GM21423 (cell line): ENCODE results near the gene KRTAP9-6.
"Not testable (repeated sequence)": the region's sequence is repeated elsewhere in the genome, so short reads cannot be mapped to it uniquely, and the experiment has no call there.

Experiments
- ATAC-seq: cut with Tn5 transposase; IDR thresholded peaks from one replicate; pipeline ENCODE4 v1.9.1; 2021; ENCODE audit warnings: mild to moderate bottlenecking, moderate library complexity; ENCODE audit not compliant: unreplicated experiment

The KRTAP9-6 gene

DNA sequence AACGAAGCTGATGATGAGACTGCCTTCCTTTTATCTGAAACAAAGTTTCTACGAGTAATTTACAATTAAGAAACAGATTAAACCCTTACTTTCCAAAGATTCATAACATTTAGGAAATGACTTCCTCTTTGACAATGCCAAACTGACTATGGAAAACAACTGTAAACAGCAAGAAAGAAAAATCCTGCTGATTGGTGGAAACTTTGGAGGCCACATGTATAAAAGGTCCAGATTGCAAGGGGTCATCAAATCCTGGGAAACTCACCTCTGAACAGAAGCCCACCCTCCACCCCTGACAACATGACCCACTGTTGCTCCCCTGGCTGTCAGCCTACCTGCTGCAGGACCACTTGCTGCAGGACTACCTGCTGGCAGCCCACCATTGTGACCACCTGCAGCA, at the start of gene KRTAP9-6:
KRTAP9-6 (plus strand) TSS at position 301 of the 400 bp plus-strand sequence; CDS start at position 301, 0 bp downstream.
- no peak for ATAC-seq

DNA sequence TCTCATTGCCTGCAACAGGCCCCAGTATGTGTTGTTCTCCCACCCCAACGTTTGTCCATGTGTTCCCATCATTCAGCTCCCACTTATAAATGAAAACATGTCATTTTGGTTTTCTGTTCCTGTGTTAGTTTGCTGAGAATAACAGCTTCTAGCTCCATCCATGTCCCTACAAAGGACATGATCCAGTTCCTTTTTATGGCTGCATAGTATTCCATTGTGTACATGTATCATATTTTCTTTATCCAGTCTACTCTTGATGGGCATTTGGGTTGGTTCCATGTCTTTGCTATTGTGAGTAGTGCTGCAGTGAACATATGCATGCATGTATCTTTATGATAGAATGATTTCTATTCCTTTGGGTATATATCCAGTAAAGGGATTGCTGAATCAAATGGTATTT, 49.5 kb upstream of the KRTAP9-6 start:
- ATAC-seq = no peak

DNA sequence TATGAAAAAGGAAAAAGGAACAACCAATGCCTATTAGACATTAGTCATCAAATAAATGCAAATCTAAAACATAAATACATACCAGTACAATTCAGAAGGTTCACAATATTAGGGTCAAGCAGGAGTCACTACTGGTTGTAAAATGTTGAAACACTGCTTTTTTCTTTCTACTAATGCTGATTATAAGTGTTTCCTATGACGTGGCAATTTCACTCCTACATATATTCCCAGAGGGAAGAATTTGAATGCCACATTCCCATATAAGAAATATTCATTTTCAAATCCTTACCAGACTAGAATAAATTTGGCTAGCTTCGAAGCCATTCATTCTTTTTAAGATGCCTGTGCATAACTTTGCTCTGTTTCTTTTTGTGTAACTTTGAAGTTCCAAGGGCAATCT, 41.4 kb upstream of the KRTAP9-6 start:
- ATAC-seq = no peak

GRCh38 chr17:41226051-41226450, 39.1 kb upstream of the KRTAP9-6 start:
- no peak for ATAC-seq

DNA sequence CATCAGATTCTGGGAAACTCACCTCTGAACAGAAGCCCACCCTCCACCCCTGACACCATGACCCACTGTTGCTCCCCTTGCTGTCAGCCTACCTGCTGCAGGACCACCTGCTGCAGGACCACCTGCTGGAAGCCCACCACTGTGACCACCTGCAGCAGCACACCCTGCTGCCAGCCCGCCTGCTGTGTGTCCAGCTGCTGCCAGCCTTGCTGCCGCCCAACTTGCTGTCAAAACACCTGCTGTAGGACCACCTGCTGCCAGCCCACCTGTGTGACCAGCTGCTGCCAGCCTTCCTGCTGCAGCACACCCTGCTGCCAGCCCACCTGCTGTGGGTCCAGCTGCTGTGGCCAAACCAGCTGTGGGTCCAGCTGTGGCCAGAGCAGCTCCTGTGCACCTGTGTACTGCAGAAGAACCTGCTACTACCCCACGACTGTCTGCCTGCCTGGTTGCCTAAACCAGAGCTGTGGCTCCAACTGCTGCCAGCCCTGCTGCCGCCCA, 38.5 kb upstream of the KRTAP9-6 start, which contains the start of gene KRTAP9-2:
KRTAP9-2 (plus strand) TSS at position 51 of the 498 bp plus-strand sequence; CDS start at position 58, 7 bp downstream.
- ATAC-seq = not testable (repeated sequence)

- ATAC-seq = no peak
These were observed 35.1 kb upstream of the KRTAP9-6 start for GRCh38 chr17:41230094-41230493.

DNA sequence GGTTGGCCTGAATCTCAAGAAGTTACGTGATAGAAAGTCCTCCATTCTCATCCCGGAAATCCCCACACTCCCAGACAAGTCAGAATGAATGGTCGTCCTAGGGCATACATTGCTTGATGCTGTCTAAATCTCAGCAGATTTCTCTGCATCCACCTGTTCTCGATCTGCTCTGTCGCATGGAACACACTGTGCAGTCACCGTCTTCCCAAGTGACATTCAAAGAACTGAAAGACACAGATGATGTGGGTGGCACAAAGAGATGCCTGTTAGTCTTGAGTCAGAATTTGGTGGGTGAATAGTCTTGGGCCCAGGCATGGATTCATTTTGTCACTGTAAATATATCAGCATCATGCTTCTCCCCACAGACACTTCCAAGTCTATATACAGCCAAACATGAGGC, 33.4 kb upstream of the KRTAP9-6 start:
- ATAC-seq = no peak

GRCh38 chr17:41232399-41233105, 32.6 kb upstream of the KRTAP9-6 start, which contains the start of gene KRTAP9-3:
Gene KRTAP9-3, plus strand, starts transcription at chr17:41232449. Its CDS starts 53 bp downstream, at chr17:41232502.
- not testable (repeated sequence) for ATAC-seq

GRCh38 chr17:41237116-41237515, 28.1 kb upstream of the KRTAP9-6 start:
- not testable (repeated sequence) for ATAC-seq

DNA sequence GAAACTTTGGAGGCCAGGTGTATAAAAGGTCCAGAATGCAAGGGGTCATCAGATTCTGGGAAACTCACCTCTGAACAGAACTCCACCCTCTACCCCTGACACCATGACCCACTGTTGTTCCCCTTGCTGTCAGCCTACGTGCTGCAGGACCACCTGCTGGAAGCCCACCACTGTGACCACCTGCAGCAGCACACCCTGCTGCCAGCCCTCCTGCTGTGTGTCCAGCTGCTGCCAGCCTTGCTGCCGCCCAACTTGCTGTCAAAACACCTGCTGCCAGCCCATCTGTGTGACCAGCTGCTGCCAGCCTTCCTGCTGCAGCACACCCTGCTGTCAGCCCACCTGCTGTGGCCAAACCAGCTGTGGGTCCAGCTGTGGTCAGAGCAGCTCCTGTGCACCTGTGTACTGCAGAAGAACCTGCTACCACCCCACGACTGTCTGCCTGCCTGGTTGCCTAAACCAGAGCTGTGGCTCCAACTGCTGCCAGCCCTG, 27.2 kb upstream of the KRTAP9-6 start, which contains the start of gene KRTAP9-8:
KRTAP9-8 (plus strand) TSS at position 51 of the 489 bp plus-strand sequence; CDS start at position 104, 53 bp downstream.
- ATAC-seq = not testable (repeated sequence)

- not testable (repeated sequence) for ATAC-seq
These were observed 18.0 kb upstream of the KRTAP9-6 start for GRCh38 chr17:41246995-41247787.

GRCh38 chr17:41249637-41250240, 15.4 kb upstream of the KRTAP9-6 start, which contains the start of gene KRTAP9-4:
Gene KRTAP9-4, plus strand, starts transcription at chr17:41249687. Its CDS starts 34 bp downstream, at chr17:41249721.
- not testable (repeated sequence) for ATAC-seq

DNA sequence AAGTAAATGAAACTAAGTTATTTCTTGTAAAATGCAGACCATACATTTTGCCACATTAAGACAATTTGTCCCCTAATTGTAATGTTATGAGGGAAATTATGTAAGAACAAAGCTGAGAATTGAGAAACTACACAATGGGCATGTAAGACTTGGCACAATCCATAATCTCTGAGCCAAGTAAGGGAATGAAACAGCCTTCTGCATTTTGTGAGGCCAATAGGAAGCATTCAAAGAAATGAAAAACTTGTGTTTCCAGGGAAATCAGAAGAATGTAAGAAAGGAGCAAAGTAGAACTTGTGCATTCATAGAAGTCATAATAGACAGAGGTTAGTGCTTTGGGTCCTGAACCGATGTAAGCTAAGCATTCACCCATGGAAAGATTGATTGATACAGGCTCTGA, 13.9 kb upstream of the KRTAP9-6 start:
- ATAC-seq = no peak

DNA sequence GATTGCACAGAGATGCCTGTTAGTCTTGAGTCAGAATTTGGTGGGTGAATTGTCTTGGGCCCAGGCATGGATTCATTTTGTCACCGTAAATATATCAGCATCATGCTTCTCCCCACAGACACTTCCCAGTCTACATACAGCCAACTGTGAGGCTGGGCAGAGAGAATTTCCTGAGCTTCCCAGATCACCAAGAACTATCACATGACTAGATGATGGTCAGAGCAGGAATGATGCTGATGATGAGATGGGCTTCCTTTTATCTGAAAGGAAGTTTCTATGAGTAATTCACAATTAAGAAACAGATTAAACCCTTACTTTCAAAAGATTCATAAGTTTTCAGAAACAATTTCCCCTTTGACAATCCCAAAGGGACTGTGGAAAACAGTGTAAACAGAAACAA, 10.3 kb upstream of the KRTAP9-6 start:
- ATAC-seq = no peak

GRCh38 chr17:41255381-41256290, 9.5 kb upstream of the KRTAP9-6 start, which contains the start of gene KRTAP9-9:
Gene KRTAP9-9, plus strand, starts transcription at chr17:41255384.
- not testable (repeated sequence) for ATAC-seq

- ATAC-seq = no peak
These were observed 8.9 kb upstream of the KRTAP9-6 start for GRCh38 chr17:41256291-41256685.

GRCh38 chr17:41258406-41258805, 6.8 kb upstream of the KRTAP9-6 start:
- no peak for ATAC-seq

- ATAC-seq = no peak
These were observed 2.0 kb upstream of the KRTAP9-6 start for GRCh38 chr17:41263212-41263611.

GRCh38 chr17:41264599-41264998, 579 bp upstream of the KRTAP9-6 start:
- no peak for ATAC-seq

DNA sequence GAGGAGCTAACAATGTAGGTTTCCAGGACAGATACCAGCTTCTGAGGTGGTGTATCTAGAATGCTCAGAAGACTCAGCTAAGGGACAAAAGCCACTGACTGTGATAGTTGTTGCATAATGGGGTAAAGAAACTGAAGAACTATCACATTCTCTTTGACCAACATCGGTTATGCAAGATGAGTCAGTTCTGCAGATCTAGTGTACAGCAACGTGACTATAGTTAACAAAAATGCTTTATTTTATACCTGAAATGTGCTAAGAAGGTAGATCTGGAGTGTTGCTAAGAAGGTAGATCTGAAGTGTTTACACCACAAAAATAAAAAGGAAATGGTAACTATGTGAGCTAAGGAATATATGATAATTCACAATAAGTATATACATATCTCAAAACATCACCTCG, 2.5 kb downstream of the KRTAP9-6 start:
- no peak for ATAC-seq
